HepG2 (cell line): ENCODE results near the gene TMEM33. TPM values are rescaled to one million over a fixed set of nuclear protein-coding genes. Genes with fewer than 3 reads are reported as not detected.

Experiments used
- ATAC-seq: fragments of 200-7000 bp; cut with Tn5 transposase; 3 replicates; pipeline ENCODE4 v1.9.1; 2020; ENCODE audit warnings: mild to moderate bottlenecking, moderate library complexity
- BruUV-seq: library from RNA; stranded (reverse); fragments of 400-500 nt; replicated peaks from 2 replicates; lab custom pipeline; 2021; lab: Mats Ljungman, UMichigan
- CTCF ChIA-PET: fragments of 300-600 bp; formaldehyde crosslinking; extraction: SDS; loops from one replicate; lab custom pipeline; 2021; ENCODE audit warnings: low total read pairs, inconsistent platforms, low intra/inter-chr PET ratio; lab: Yijun Ruan, JAX
- POLR2A ChIA-PET: fragments of 350-600 bp; sonication (Branson Sonifier 250); formaldehyde crosslinking; loops from one replicate; lab custom pipeline; 2020; ENCODE audit warnings: antibody characterized with exemption, inconsistent platforms; lab: Yijun Ruan, JAX
- DNase-seq: peaks from one replicate; pipeline ENCODE4 v3.0.0-alpha.2; 2015; ENCODE audit warnings: low spot score
- FAIRE-seq: peaks from 3 replicates; lab custom pipeline; 2011; peaks lifted over from hg19 to GRCh38; lab: Jason Lieb, UNC
- H2AFZ ChIP-seq: one replicate; pipeline ENCODE4 v1.6.1; 2011; ENCODE audit warnings: low read length, inconsistent platforms
- H3K27ac ChIP-seq: fragments of 300-600 bp; 3 replicates; pipeline ENCODE4 v1.8.0; 2011; ENCODE audit warnings: mixed run types, mild to moderate bottlenecking, mixed read lengths, low read length, inconsistent platforms; ENCODE audit not compliant: insufficient read depth; ENCODE audit errors: extremely low read length
- H3K27me3 ChIP-seq, 2 experiments: fragments of 200-600 bp in 1 of 2; 2 replicates in 1 of 2; 3 replicates in 1 of 2; pipeline versions ENCODE4 v1.6.0 to v1.8.0; 2011; ENCODE audit warnings: low read length in 2 of 2, mild to moderate bottlenecking in 2 of 2, moderate library complexity in 2 of 2, inconsistent platforms in 1 of 2; ENCODE audit not compliant: insufficient read depth in 2 of 2, control insufficient read depth in 1 of 2
- H3K36me3 ChIP-seq, 2 experiments: fragments of 200-600 bp in 1 of 2; replicated peaks in 1 of 2; 2 replicates in 1 of 2; 3 replicates in 1 of 2; pipeline versions ENCODE4 v1.5.1 to v1.8.0; 2011; ENCODE audit warnings: low read length in 2 of 2, inconsistent platforms in 1 of 2; ENCODE audit not compliant: insufficient read depth in 2 of 2, control insufficient read depth in 1 of 2
- H3K4me1 ChIP-seq: 2 replicates; pipeline ENCODE4 v1.5.1; 2012; ENCODE audit warnings: low read length, inconsistent platforms; ENCODE audit not compliant: insufficient read depth
- H3K4me2 ChIP-seq: 2 replicates; pipeline ENCODE4 v1.6.0; 2011; ENCODE audit warnings: low read depth, low read length, inconsistent platforms
- H3K4me3 ChIP-seq, 3 experiments: fragments of 200-600 bp in 1 of 3; sonication (generic), shearing (Covaris generic) in 1 of 3; replicated peaks in 1 of 3; 2 replicates each; pipeline ENCODE4 v1.5.1; 2011 to 2016; ENCODE audit warnings: low read length in 3 of 3, inconsistent platforms in 2 of 3, low read depth in 2 of 3, mild to moderate bottlenecking in 2 of 3, control low read depth in 1 of 3, mixed read lengths in 1 of 3; ENCODE audit not compliant: insufficient read depth in 1 of 3
- H3K79me2 ChIP-seq: one replicate; pipeline ENCODE4 v1.6.1; 2011; ENCODE audit warnings: low read length, inconsistent platforms; ENCODE audit not compliant: insufficient read depth
- H3K9ac ChIP-seq: 2 replicates; pipeline ENCODE4 v1.6.0; 2011; ENCODE audit warnings: mild to moderate bottlenecking, low read depth, low read length, inconsistent platforms; ENCODE audit not compliant: insufficient read depth
- H3K9me3 ChIP-seq: 2 replicates; pipeline ENCODE4 v1.5.1; 2012; ENCODE audit warnings: mild to moderate bottlenecking, low read length
- H4K20me1 ChIP-seq: 2 replicates; pipeline ENCODE4 v1.6.0; 2011; ENCODE audit warnings: inconsistent platforms, mild to moderate bottlenecking, low read length, moderate library complexity; ENCODE audit not compliant: insufficient read depth
- PAWR ChIP-seq: sonication (generic); formaldehyde crosslinking; IDR thresholded peaks from 2 replicates; pipeline ENCODE4 v1.4.0; 2020; ENCODE audit warnings: missing genetic modification reagents, mild to moderate bottlenecking, borderline replicate concordance
- PHF21A ChIP-seq: sonication (generic); formaldehyde crosslinking; IDR thresholded peaks from 2 replicates; pipeline ENCODE4 v1.5.0; 2020; ENCODE audit warnings: mild to moderate bottlenecking, missing genetic modification reagents
- SOX5 ChIP-seq: IDR thresholded peaks from 2 replicates; pipeline ENCODE4 v1.6.1; 2016; ENCODE audit warnings: borderline replicate concordance
- ZNF264 ChIP-seq: sonication (generic); formaldehyde crosslinking; IDR thresholded peaks from 2 replicates; pipeline ENCODE4 v1.4.0; 2020; ENCODE audit warnings: missing genetic modification reagents
- ZNF891 ChIP-seq: sonication (generic); formaldehyde crosslinking; IDR thresholded peaks from 2 replicates; pipeline ENCODE4 v1.5.0; 2020; ENCODE audit warnings: mild to moderate bottlenecking, missing genetic modification reagents
- ZSCAN29 ChIP-seq: sonication (generic); formaldehyde crosslinking; conservative IDR thresholded peaks from 2 replicates; pipeline ENCODE4 v1.4.0; 2020; ENCODE audit warnings: mild to moderate bottlenecking, missing genetic modification reagents
- WGBS: methylation state at CpG from one replicate; pipeline ENCODE4 v1.1.6; 2017; ENCODE audit warnings: low lambda C conversion rate; 5-methylcytosine and 5-hydroxymethylcytosine counted together
- in situ Hi-C: cut with HindIII; loops from 2 replicates; pipeline ENCODE4 v1.10.0; 2017; ENCODE audit warnings: low pct_unique_long_range_greater_than_20kb; ENCODE audit not compliant: extremely low pct_ligation_motif_present
- intact Hi-C: fragments of 100-400 bp; cut with micrococcal nuclease; formaldehyde crosslinking; loops from one replicate; pipeline ENCODE4 v1.10.0; 2022; ENCODE audit not compliant: unreplicated experiment
- polyA plus RNA-seq, 8 experiments: library from polyadenylated mRNA; depleted of rRNA in 3 of 8; stranded (reverse) in 7 of 8; unstranded in 1 of 8; fragments of >200 nt; fragmentation: Illumina TruSeq in 4 of 8; extraction: Trizol in 4 of 8; gene quantifications; 2 replicates each; pipeline versions ENCODE4 v1.2.1 to v1.2.3, GENCODE V29; 2011 to 2016; ENCODE audit warnings: low read depth in 4 of 8, missing spikeins in 1 of 8, mixed read lengths in 1 of 8; ENCODE audit not compliant: insufficient read depth in 1 of 8
- total RNA-seq, 5 experiments: library from RNA; depleted of rRNA; stranded (reverse); fragments of >200 nt; fragmentation: Illumina TruSeq; extraction: Trizol; gene quantifications; 2 replicates each; pipeline ENCODE4 v1.2.3, GENCODE V29; 2016; ENCODE audit warnings: low read depth in 1 of 5
- TF ChIP-seq, protein P1 (sequence below): IDR thresholded peaks from 2 replicates; pipeline ENCODE4 v1.6.1; 2016; ENCODE audit warnings: missing compliant biosample characterization, missing genetic modification reagents, borderline replicate concordance
- TF ChIP-seq, protein P2 (sequence below): sonication (generic); formaldehyde crosslinking; IDR thresholded peaks from 2 replicates; pipeline ENCODE4 v1.4.0; 2020; ENCODE audit warnings: mild to moderate bottlenecking, missing genetic modification reagents
- TF ChIP-seq, protein P3 (sequence below): sonication (generic); formaldehyde crosslinking; IDR thresholded peaks from 2 replicates; pipeline ENCODE4 v1.4.0; 2020; ENCODE audit warnings: missing genetic modification reagents
- TF ChIP-seq, protein P4 (sequence below): sonication (generic); formaldehyde crosslinking; IDR thresholded peaks from 2 replicates; pipeline ENCODE4 v1.4.0; 2020; ENCODE audit warnings: low read depth, missing genetic modification reagents

TMEM33 gene
- total and polyA plus RNA-seq, 2 of the 13 experiments (the other 11 are each of a cell fraction or from before 2014, with no cell fraction given): 36.1 to 66.6 TPM

DNA sequence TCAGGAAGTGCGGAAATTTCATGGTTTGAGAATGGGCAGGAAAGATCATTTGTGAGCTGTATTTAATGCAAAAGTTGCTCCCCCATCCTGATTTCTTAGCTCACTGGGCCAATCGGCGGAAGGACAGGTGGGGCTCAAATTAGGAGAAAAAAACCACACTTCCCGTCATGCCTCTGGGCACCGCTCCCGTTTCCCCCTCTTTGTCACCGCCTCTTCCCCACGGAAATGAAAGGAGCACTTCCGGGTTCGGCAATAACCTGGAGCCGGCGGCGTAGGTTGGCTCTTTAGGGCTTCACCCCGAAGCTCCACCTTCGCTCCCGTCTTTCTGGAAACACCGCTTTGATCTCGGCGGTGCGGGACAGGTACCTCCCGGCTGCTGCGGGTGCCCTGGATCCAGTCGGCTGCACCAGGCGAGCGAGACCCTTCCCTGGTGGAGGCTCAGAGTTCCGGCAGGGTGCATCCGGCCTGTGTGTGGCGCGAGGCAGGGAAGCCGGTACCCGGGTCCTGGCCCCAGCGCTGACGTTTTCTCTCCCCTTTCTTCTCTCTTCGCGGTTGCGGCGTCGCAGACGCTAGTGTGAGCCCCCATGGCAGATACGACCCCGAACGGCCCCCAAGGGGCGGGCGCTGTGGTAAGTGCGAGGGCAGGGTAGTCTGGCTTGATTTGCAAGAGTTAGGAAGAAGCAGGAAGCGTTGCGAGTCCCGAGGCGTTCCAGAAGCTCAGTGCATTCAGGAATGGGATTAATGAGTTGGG lies at the start of gene TMEM33 (continued):
- TF ChIP-seq, protein P1, sequence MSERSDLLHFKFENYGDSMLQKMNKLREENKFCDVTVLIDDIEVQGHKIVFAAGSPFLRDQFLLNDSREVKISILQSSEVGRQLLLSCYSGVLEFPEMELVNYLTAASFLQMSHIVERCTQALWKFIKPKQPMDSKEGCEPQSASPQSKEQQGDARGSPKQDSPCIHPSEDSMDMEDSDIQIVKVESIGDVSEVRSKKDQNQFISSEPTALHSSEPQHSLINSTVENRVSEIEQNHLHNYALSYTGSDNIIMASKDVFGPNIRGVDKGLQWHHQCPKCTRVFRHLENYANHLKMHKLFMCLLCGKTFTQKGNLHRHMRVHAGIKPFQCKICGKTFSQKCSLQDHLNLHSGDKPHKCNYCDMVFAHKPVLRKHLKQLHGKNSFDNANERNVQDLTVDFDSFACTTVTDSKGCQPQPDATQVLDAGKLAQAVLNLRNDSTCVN (CRISPR knock-in tag): peak; percentile 88
- no peak; the same call in 1 of the 2 replicates for TF ChIP-seq SOX5 (CRISPR knock-in tag)
- no peak for TF ChIP-seq ZNF891
- TF ChIP-seq PAWR (CRISPR knock-in tag): no peak
- no peak for TF ChIP-seq ZNF264 (CRISPR knock-in tag)

DNA sequence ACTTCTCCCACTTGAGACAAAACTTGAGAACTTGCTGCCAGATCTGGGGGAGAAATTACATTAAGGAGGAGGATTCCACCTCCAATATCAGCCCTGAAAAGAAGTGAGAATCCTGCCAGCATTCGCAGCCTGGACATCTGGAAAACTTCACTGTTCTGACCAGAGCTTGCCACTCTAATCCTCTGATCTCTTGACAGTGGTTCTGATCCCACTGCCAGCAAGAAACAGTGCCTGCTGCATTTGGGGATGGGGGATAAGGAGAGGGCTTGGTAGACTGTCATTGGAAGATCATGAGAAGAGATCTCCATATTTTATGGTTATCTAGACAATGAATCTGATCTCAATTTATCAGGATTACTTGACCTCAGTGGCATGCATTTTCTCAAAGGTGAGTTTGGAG lies 49.8 kb upstream of the TMEM33 start:
- no peak overlapping the region for H2AFZ ChIP-seq
- in situ Hi-C loops (loop anchor here (5.0 to 10.0 kb wide), 2 partner anchors 193 to 621 kb away; no protein-coding TSS in a partner anchor), intact Hi-C loops (no loop called here)
- no peaks in the 10 kb centered on the region for H3K9me3 ChIP-seq
- H3K27ac ChIP-seq: no peak overlapping the region
- BruUV-seq: no TSS peak
- H3K36me3 ChIP-seq: no peaks in the 10 kb centered on the region
- H3K4me1 ChIP-seq: peaks cover 16% of the 10 kb centered on the region
- H3K27me3 ChIP-seq: peaks cover 0 to 5% of the 10 kb centered on the region in 2 experiments; a peak in 3 of 5 replicates
- FAIRE-seq: no peak
- ChIA-PET POLR2A (no interaction called here), CTCF (interaction anchor here (4.2 kb wide), 1 partner anchor 193 kb away, joined by 34 read pairs; no protein-coding TSS in a partner anchor)
- no peak overlapping the region for H3K4me2 ChIP-seq
- H3K79me2 ChIP-seq: no peaks in the 10 kb centered on the region
- 0% methylated on average over 1 of the region's 1 CpG for WGBS
- no peak overlapping the region for H3K9ac ChIP-seq
- no peak for DNase-seq
- ATAC-seq: no peak
- no peak overlapping the region for H3K4me3 ChIP-seq
- no peaks in the 10 kb centered on the region for H4K20me1 ChIP-seq
- TF ChIP-seq, protein P2, sequence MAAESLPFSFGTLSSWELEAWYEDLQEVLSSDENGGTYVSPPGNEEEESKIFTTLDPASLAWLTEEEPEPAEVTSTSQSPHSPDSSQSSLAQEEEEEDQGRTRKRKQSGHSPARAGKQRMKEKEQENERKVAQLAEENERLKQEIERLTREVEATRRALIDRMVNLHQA: no peak
- TF ChIP-seq, protein P3, sequence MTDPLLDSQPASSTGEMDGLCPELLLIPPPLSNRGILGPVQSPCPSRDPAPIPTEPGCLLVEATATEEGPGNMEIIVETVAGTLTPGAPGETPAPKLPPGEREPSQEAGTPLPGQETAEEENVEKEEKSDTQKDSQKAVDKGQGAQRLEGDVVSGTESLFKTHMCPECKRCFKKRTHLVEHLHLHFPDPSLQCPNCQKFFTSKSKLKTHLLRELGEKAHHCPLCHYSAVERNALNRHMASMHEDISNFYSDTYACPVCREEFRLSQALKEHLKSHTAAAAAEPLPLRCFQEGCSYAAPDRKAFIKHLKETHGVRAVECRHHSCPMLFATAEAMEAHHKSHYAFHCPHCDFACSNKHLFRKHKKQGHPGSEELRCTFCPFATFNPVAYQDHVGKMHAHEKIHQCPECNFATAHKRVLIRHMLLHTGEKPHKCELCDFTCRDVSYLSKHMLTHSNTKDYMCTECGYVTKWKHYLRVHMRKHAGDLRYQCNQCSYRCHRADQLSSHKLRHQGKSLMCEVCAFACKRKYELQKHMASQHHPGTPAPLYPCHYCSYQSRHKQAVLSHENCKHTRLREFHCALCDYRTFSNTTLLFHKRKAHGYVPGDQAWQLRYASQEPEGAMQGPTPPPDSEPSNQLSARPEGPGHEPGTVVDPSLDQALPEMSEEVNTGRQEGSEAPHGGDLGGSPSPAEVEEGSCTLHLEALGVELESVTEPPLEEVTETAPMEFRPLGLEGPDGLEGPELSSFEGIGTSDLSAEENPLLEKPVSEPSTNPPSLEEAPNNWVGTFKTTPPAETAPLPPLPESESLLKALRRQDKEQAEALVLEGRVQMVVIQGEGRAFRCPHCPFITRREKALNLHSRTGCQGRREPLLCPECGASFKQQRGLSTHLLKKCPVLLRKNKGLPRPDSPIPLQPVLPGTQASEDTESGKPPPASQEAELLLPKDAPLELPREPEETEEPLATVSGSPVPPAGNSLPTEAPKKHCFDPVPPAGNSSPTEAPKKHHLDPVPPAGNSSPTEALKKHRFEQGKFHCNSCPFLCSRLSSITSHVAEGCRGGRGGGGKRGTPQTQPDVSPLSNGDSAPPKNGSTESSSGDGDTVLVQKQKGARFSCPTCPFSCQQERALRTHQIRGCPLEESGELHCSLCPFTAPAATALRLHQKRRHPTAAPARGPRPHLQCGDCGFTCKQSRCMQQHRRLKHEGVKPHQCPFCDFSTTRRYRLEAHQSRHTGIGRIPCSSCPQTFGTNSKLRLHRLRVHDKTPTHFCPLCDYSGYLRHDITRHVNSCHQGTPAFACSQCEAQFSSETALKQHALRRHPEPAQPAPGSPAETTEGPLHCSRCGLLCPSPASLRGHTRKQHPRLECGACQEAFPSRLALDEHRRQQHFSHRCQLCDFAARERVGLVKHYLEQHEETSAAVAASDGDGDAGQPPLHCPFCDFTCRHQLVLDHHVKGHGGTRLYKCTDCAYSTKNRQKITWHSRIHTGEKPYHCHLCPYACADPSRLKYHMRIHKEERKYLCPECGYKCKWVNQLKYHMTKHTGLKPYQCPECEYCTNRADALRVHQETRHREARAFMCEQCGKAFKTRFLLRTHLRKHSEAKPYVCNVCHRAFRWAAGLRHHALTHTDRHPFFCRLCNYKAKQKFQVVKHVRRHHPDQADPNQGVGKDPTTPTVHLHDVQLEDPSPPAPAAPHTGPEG: no peak
- TF ChIP-seq, protein P4, sequence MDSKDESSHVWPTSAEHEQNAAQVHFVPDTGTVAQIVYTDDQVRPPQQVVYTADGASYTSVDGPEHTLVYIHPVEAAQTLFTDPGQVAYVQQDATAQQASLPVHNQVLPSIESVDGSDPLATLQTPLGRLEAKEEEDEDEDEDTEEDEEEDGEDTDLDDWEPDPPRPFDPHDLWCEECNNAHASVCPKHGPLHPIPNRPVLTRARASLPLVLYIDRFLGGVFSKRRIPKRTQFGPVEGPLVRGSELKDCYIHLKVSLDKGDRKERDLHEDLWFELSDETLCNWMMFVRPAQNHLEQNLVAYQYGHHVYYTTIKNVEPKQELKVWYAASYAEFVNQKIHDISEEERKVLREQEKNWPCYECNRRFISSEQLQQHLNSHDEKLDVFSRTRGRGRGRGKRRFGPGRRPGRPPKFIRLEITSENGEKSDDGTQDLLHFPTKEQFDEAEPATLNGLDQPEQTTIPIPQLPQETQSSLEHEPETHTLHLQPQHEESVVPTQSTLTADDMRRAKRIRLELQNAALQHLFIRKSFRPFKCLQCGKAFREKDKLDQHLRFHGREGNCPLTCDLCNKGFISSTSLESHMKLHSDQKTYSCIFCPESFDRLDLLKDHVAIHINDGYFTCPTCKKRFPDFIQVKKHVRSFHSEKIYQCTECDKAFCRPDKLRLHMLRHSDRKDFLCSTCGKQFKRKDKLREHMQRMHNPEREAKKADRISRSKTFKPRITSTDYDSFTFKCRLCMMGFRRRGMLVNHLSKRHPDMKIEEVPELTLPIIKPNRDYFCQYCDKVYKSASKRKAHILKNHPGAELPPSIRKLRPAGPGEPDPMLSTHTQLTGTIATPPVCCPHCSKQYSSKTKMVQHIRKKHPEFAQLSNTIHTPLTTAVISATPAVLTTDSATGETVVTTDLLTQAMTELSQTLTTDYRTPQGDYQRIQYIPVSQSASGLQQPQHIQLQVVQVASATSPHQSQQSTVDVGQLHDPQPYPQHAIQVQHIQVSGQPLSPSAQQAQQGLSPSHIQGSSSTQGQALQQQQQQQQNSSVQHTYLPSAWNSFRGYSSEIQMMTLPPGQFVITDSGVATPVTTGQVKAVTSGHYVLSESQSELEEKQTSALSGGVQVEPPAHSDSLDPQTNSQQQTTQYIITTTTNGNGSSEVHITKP (CRISPR knock-in tag): no peak
- TF ChIP-seq PHF21A (CRISPR knock-in tag) (no peak), ZSCAN29 (no peak)
